Neural progenitor cell (in vitro differentiated cells): Measurements from ENCODE around the gene AKAP6.

Experiments
- EZH2phosphoT487 ChIP-seq: fragments of 200-600 bp; sonication (generic); IDR thresholded peaks from 2 replicates; pipeline ENCODE4 v1.6.1; 2017; ENCODE audit warnings: antibody characterized with exemption
- TF ChIP-seq, protein P1 (sequence below): fragments of 200-600 bp; sonication (generic); IDR thresholded peaks from 2 replicates; pipeline ENCODE4 v1.5.1; 2017; ENCODE audit warnings: antibody characterized with exemption, mild to moderate bottlenecking

DNA sequence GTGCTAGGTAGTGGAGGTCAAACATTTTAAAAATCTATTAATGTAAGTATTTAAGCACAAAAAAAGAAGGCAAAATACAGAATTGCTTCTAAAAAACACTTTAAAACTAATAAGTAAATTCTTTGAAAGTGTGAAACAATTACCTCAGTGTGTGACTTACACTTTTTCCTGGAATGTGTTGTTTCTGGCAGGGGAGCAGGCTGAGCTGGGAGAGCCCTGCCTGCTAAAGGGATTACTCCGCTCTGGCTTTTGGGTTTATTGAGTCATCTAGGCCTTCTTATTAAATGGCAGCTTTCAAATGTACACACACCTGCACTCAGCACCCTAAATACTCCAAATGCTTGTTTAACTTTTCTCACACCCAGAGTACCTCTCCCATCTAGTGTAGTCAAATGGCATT, 279.8 kb downstream of the AKAP6 start:
- TF ChIP-seq, protein P1, sequence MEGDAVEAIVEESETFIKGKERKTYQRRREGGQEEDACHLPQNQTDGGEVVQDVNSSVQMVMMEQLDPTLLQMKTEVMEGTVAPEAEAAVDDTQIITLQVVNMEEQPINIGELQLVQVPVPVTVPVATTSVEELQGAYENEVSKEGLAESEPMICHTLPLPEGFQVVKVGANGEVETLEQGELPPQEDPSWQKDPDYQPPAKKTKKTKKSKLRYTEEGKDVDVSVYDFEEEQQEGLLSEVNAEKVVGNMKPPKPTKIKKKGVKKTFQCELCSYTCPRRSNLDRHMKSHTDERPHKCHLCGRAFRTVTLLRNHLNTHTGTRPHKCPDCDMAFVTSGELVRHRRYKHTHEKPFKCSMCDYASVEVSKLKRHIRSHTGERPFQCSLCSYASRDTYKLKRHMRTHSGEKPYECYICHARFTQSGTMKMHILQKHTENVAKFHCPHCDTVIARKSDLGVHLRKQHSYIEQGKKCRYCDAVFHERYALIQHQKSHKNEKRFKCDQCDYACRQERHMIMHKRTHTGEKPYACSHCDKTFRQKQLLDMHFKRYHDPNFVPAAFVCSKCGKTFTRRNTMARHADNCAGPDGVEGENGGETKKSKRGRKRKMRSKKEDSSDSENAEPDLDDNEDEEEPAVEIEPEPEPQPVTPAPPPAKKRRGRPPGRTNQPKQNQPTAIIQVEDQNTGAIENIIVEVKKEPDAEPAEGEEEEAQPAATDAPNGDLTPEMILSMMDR = no peak
- no peak for TF ChIP-seq EZH2phosphoT487
